ENCODE data around the gene AKTIP. TPM values are rescaled to one million over a fixed set of nuclear protein-coding genes. Genes with fewer than 3 reads are reported as not detected.

The AKTIP gene
- total RNA-seq, 2 donors from 2014 or later: 27.1 to 30.2 TPM

DNA sequence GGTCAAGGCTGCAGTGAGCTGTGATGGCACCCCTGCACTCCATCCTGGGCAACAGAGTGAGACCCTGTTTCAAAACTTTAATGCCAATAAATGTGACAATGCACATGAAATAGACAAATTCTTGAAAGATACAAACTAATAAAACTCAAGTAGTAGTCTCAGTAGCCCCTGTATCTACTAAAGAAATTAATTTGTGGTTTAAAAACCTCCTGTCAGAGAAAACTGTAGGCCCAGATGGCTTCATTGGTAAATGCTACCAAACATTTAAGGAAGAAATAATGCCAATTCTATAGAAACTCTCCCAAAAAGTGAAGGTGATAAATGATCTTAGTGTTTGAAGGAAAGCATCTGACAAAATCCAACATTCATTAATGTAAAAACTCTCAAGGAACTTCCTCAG lies 16.8 kb downstream of the AKTIP start:
- intact Hi-C loops (cut with DNase I): no loop called here

GRCh38 chr16:53484542-53484941 lies 18.5 kb downstream of the AKTIP start:
- intact Hi-C loops (cut with DNase I): no loop called here
- DNase-seq: no peak
- no peaks in the 10 kb centered on the region for H3K27me3 ChIP-seq
- no peak overlapping the region for H3K27ac ChIP-seq
- H3K36me3 ChIP-seq: peaks cover 14% of the 10 kb centered on the region
- H3K9ac ChIP-seq (ENCODE audit: low read depth in 2 of 2, low read length in 2 of 2): no peak overlapping the region
- H3K4me3 ChIP-seq: no peak overlapping the region
- no peaks in the 10 kb centered on the region for H3K4me1 ChIP-seq
- TF ChIP-seq, protein P1, sequence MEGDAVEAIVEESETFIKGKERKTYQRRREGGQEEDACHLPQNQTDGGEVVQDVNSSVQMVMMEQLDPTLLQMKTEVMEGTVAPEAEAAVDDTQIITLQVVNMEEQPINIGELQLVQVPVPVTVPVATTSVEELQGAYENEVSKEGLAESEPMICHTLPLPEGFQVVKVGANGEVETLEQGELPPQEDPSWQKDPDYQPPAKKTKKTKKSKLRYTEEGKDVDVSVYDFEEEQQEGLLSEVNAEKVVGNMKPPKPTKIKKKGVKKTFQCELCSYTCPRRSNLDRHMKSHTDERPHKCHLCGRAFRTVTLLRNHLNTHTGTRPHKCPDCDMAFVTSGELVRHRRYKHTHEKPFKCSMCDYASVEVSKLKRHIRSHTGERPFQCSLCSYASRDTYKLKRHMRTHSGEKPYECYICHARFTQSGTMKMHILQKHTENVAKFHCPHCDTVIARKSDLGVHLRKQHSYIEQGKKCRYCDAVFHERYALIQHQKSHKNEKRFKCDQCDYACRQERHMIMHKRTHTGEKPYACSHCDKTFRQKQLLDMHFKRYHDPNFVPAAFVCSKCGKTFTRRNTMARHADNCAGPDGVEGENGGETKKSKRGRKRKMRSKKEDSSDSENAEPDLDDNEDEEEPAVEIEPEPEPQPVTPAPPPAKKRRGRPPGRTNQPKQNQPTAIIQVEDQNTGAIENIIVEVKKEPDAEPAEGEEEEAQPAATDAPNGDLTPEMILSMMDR (IDR thresholded peaks at IDR 0.05): no peak
- no peaks in the 10 kb centered on the region for H3K9me3 ChIP-seq

More for the DNA sequence above, 16.8 kb downstream of the AKTIP start:
- H3K9ac ChIP-seq (ENCODE audit: low read depth in 2 of 2, low read length in 2 of 2): no peak overlapping the region
- no peak for DNase-seq
- no peaks in the 10 kb centered on the region for H3K4me1 ChIP-seq
- TF ChIP-seq, protein P1 (IDR thresholded peaks at IDR 0.05): no peak
- no peaks in the 10 kb centered on the region for H3K9me3 ChIP-seq
- peaks cover 3% of the 10 kb centered on the region for H3K36me3 ChIP-seq
- H3K27me3 ChIP-seq: no peaks in the 10 kb centered on the region
- H3K4me3 ChIP-seq: no peak overlapping the region
- no peak overlapping the region for H3K27ac ChIP-seq

GRCh38 chr16:53482123-53482522 lies 20.9 kb downstream of the AKTIP start:
- intact Hi-C loops (cut with DNase I): no loop called here
- DNase-seq: no peak
- H3K9ac ChIP-seq (ENCODE audit: low read depth in 2 of 2, low read length in 2 of 2): no peak overlapping the region
- no peaks in the 10 kb centered on the region for H3K27me3 ChIP-seq
- H3K4me3 ChIP-seq: no peak overlapping the region
- no peaks in the 10 kb centered on the region for H3K9me3 ChIP-seq
- H3K4me1 ChIP-seq: no peaks in the 10 kb centered on the region
- H3K36me3 ChIP-seq: peaks cover 14% of the 10 kb centered on the region
- TF ChIP-seq, protein P1 (IDR thresholded peaks at IDR 0.05): no peak
- no peak overlapping the region for H3K27ac ChIP-seq

DNA sequence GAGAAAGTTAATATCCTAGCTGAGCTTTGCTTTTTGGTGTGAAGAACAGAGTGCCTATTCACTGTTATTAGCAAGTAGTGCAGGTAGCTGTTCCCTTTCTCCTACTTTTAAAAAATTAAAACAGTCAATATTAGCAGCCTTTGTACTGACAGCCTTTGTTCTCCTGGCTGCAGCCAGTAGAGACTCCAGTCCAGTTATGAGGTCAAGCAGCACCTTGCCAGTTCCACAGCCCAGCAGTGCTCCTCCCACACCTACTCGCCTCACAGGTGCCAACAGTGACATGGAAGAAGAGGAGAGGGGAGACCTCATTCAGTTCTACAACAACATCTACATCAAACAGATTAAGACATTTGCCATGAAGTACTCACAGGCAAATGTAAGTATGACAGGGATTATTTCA lies 22.6 kb downstream of the AKTIP start:
- no peak for DNase-seq
- peaks cover 14% of the 10 kb centered on the region for H3K36me3 ChIP-seq
- TF ChIP-seq, protein P1 (IDR thresholded peaks at IDR 0.05): no peak
- H3K27ac ChIP-seq: no peak overlapping the region
- no peak overlapping the region for H3K9ac ChIP-seq (ENCODE audit: low read depth in 2 of 2, low read length in 2 of 2)
- no peaks in the 10 kb centered on the region for H3K4me1 ChIP-seq
- no peak overlapping the region for H3K4me3 ChIP-seq
- intact Hi-C loops (cut with DNase I): no loop called here
- H3K27me3 ChIP-seq: no peaks in the 10 kb centered on the region
- no peaks in the 10 kb centered on the region for H3K9me3 ChIP-seq

- no peaks in the 10 kb centered on the region for H3K9me3 ChIP-seq
- H3K27ac ChIP-seq: no peak overlapping the region
- intact Hi-C loops (cut with DNase I): no loop called here
- H3K36me3 ChIP-seq: peaks cover 14% of the 10 kb centered on the region
- DNase-seq: no peak
- H3K9ac ChIP-seq (ENCODE audit: low read depth in 2 of 2, low read length in 2 of 2): no peak overlapping the region
- TF ChIP-seq, protein P1 (IDR thresholded peaks at IDR 0.05): no peak
- H3K4me3 ChIP-seq: no peak overlapping the region
- no peaks in the 10 kb centered on the region for H3K4me1 ChIP-seq
- H3K27me3 ChIP-seq: no peaks in the 10 kb centered on the region
These were observed 24.0 kb downstream of the AKTIP start for GRCh38 chr16:53478965-53479364.

- H3K9me3 ChIP-seq: no peaks in the 10 kb centered on the region
- H3K4me1 ChIP-seq: no peaks in the 10 kb centered on the region
- no peaks in the 10 kb centered on the region for H3K27me3 ChIP-seq
- no peak overlapping the region for H3K4me3 ChIP-seq
- no peak overlapping the region for H3K9ac ChIP-seq (ENCODE audit: low read depth in 2 of 2, low read length in 2 of 2)
- TF ChIP-seq, protein P1 (IDR thresholded peaks at IDR 0.05): no peak
- DNase-seq: no peak
- no peak overlapping the region for H3K27ac ChIP-seq
- H3K36me3 ChIP-seq: peaks cover 14% of the 10 kb centered on the region
- intact Hi-C loops (cut with DNase I): no loop called here
These were observed 26.1 kb downstream of the AKTIP start for GRCh38 chr16:53476867-53477266.

Data from colonic mucosa (tissue), 4 donors.